ENCODE measurements around the gene IRS1. TPM values are rescaled to one million over a fixed set of nuclear protein-coding genes. Genes with fewer than 3 reads are reported as not detected.
A peak's percentile ranks its signal among the peaks of the same experiment; 100 is the strongest.
"Not testable (repeated sequence)": the region's sequence is repeated elsewhere in the genome, so short reads cannot be mapped to it uniquely, and the experiment has no call there.

IRS1 gene
- total RNA-seq (7.4 TPM), polyA plus RNA-seq (11.5 TPM)
- long read RNA-seq, donor 1 = 0 reads
- long read RNA-seq, donor 2, full-length matches to known transcripts = 19 of 19 reads
- long read RNA-seq, donor 2, partial matches to known transcripts = 0 of 19 reads
- long read RNA-seq, donor 2, other reads (novel, unspliced or antisense) = 0 of 19 reads
- long read RNA-seq, donor 3, full-length matches to known transcripts = 13 of 18 reads
- long read RNA-seq, donor 3, partial matches to known transcripts = 5 of 18 reads
- long read RNA-seq, donor 3, other reads (novel, unspliced or antisense) = 0 of 18 reads
- long read RNA-seq, donor 4, full-length matches to known transcripts = 2 of 2 reads
- long read RNA-seq, donor 4, partial matches to known transcripts = 0 of 2 reads
- long read RNA-seq, donor 4, other reads (novel, unspliced or antisense) = 0 of 2 reads
- long read RNA-seq, donor 5, full-length matches to known transcripts = 18 of 18 reads
- long read RNA-seq, donor 5, partial matches to known transcripts = 0 of 18 reads
- long read RNA-seq, donor 5, other reads (novel, unspliced or antisense) = 0 of 18 reads
- long read RNA-seq, donor 6, full-length matches to known transcripts = 4 of 4 reads
- long read RNA-seq, donor 6, partial matches to known transcripts = 0 of 4 reads
- long read RNA-seq, donor 6, other reads (novel, unspliced or antisense) = 0 of 4 reads
- long read RNA-seq, donor 7, full-length matches to known transcripts = 7 of 7 reads
- long read RNA-seq, donor 7, partial matches to known transcripts = 0 of 7 reads
- long read RNA-seq, donor 7, other reads (novel, unspliced or antisense) = 0 of 7 reads
- long read RNA-seq, donor 8 = 0 reads
- long read RNA-seq, donor 9, full-length matches to known transcripts = 8 of 8 reads
- long read RNA-seq, donor 9, partial matches to known transcripts = 0 of 8 reads
- long read RNA-seq, donor 9, other reads (novel, unspliced or antisense) = 0 of 8 reads
- long read RNA-seq, donor 10, full-length matches to known transcripts = 12 of 12 reads
- long read RNA-seq, donor 10, partial matches to known transcripts = 0 of 12 reads
- long read RNA-seq, donor 10, other reads (novel, unspliced or antisense) = 0 of 12 reads

GRCh38 chr2:226799211-226799975 lies at the start of gene IRS1:
TSS of gene IRS1 (minus strand) at chr2:226799820. CDS start at chr2:226798738, 1,082 bp downstream.
- Histone ChIP-seq H3K4me1 (ENCODE audit: control insufficient read depth in 2 of 2, insufficient read depth in 2 of 2, low read length in 2 of 2) (peaks cover 28 to 57% of the 10 kb centered on the region in 2 donors), H3K4me3 (ENCODE audit: low read length in 2 of 2) (peak within 1 kb of the TSS; percentile 87 to 88), H3K36me3 (ENCODE audit: control insufficient read depth in 2 of 2, insufficient read depth in 2 of 2, low read length in 1 of 2) (peaks cover 25 to 29% of the 10 kb centered on the region in 2 donors), H3K27me3 (ENCODE audit: control insufficient read depth in 2 of 2, insufficient read depth in 1 of 2, low read length in 1 of 2) (peaks cover 3 to 4% of the 10 kb centered on the region in 2 donors), H3K27ac (ENCODE audit: low read depth in 1 of 2, low read length in 1 of 2) (peak within 1 kb of the TSS; percentile 94 to 97), H3K9me3 (ENCODE audit: control insufficient read depth in 2 of 2, insufficient read depth in 1 of 2, low read length in 1 of 2) (peaks cover 0 to 1% of the 10 kb centered on the region in 2 donors)
- under 1% methylated on average over 82 of the region's 82 CpGs for WGBS
- DNase-seq (ENCODE audit: low read depth in 6 of 9, low spot score in 9 of 9) = peak in 7 of 9 donors; percentile 63 to 90 (median 74)

DNA sequence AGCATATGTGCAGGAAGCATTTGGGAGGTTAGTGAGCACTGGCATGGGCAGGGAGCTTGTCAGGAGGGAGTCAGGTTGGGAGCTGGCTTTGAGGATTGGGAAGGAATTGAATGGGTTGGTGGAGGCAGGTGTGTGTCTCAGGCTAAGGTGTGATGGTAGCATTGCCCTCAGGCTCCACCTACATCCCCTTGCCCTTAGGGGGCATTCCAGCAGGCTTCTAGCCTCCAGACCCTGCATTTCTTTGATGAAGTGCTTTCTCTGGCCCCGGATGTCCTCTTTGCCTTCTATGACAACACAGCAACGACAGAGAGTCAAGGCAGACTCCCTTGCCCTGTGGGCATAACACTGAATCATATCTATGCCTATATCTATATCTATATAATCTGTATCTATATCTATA lies 49.7 kb upstream of the IRS1 start:
- H3K4me1 ChIP-seq (ENCODE audit: control insufficient read depth in 2 of 2, insufficient read depth in 2 of 2, low read length in 2 of 2) = peaks cover 3 to 12% of the 10 kb centered on the region in 2 donors
- H3K9me3 ChIP-seq (ENCODE audit: control insufficient read depth in 2 of 2, insufficient read depth in 1 of 2, low read length in 1 of 2) = no peaks in the 10 kb centered on the region
- peaks cover 3 to 20% of the 10 kb centered on the region in 2 donors for H3K36me3 ChIP-seq (ENCODE audit: control insufficient read depth in 2 of 2, insufficient read depth in 2 of 2, low read length in 1 of 2)
- H3K27ac ChIP-seq (ENCODE audit: low read depth in 1 of 2, low read length in 1 of 2) = no peak overlapping the region
- no peak overlapping the region for H3K4me3 ChIP-seq (ENCODE audit: low read length in 2 of 2)
- H3K27me3 ChIP-seq (ENCODE audit: control insufficient read depth in 2 of 2, insufficient read depth in 1 of 2, low read length in 1 of 2) = no peaks in the 10 kb centered on the region
- DNase-seq (ENCODE audit: low read depth in 6 of 9, low spot score in 9 of 9) = no peak
- 98% methylated on average over 2 of the region's 2 CpGs for WGBS

GRCh38 chr2:226847511-226847910 lies 47.9 kb upstream of the IRS1 start:
- Histone ChIP-seq H3K27ac (ENCODE audit: low read depth in 1 of 2, low read length in 1 of 2) (no peak overlapping the region), H3K36me3 (ENCODE audit: control insufficient read depth in 2 of 2, insufficient read depth in 2 of 2, low read length in 1 of 2) (peaks cover 3 to 15% of the 10 kb centered on the region in 2 donors), H3K9me3 (ENCODE audit: control insufficient read depth in 2 of 2, insufficient read depth in 1 of 2, low read length in 1 of 2) (no peaks in the 10 kb centered on the region), H3K27me3 (ENCODE audit: control insufficient read depth in 2 of 2, insufficient read depth in 1 of 2, low read length in 1 of 2) (no peaks in the 10 kb centered on the region), H3K4me1 (ENCODE audit: control insufficient read depth in 2 of 2, insufficient read depth in 2 of 2, low read length in 2 of 2) (peaks cover 3 to 12% of the 10 kb centered on the region in 2 donors), H3K4me3 (ENCODE audit: low read length in 2 of 2) (no peak overlapping the region)
- 96% methylated on average over 2 of the region's 2 CpGs for WGBS
- DNase-seq (ENCODE audit: low read depth in 6 of 9, low spot score in 9 of 9) = no peak

- Histone ChIP-seq H3K9me3 (ENCODE audit: control insufficient read depth in 2 of 2, insufficient read depth in 1 of 2, low read length in 1 of 2) (no peaks in the 10 kb centered on the region), H3K27ac (ENCODE audit: low read depth in 1 of 2, low read length in 1 of 2) (no peak overlapping the region), H3K36me3 (ENCODE audit: control insufficient read depth in 2 of 2, insufficient read depth in 2 of 2, low read length in 1 of 2) (peaks cover 3 to 15% of the 10 kb centered on the region in 2 donors), H3K4me3 (ENCODE audit: low read length in 2 of 2) (no peak overlapping the region), H3K27me3 (ENCODE audit: control insufficient read depth in 2 of 2, insufficient read depth in 1 of 2, low read length in 1 of 2) (no peaks in the 10 kb centered on the region), H3K4me1 (ENCODE audit: control insufficient read depth in 2 of 2, insufficient read depth in 2 of 2, low read length in 2 of 2) (peaks cover 3 to 12% of the 10 kb centered on the region in 2 donors)
- DNase-seq (ENCODE audit: low read depth in 6 of 9, low spot score in 9 of 9) = no peak
- 88% methylated on average over 1 of the region's 1 CpG for WGBS
Measured at GRCh38 chr2:226847090-226847489, 47.5 kb upstream of the IRS1 start.

DNA sequence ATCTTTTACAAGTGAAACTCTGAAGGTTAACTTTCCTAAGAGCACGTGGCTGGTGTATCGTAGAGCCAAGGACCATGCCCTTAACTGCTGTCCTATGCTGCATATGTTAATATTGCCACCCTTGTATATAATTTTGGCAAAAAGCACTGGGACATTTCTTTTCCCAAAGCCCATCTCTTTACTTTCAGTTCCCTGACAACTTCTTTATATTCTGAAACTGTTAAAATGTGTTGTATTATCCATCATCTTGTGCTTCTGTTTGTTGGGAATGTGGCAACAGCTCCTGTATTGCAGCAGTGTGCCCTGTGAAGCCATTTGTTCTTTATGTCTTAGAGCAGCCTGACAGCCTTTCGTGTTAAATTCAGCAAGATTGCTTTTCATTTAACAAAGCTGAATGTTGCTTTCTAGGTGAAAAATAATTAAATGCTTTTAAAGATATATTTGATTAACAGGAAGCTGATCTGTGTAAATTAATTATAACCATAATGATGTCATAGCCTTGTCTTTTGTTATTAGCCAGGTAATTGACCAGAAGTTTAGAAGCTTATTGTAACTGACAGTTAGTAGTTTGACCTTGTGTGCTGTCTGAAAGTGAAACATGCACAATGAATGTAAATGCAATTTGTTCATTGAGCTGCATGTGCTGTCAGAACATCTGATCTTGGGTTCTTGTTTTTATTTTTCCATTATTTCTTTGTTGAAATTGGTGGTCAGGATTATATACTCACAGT lies 45.9 kb upstream of the IRS1 start:
- Histone ChIP-seq H3K27ac (ENCODE audit: low read depth in 1 of 2, low read length in 1 of 2) (no peak overlapping the region), H3K4me3 (ENCODE audit: low read length in 2 of 2) (no peak overlapping the region), H3K9me3 (ENCODE audit: control insufficient read depth in 2 of 2, insufficient read depth in 1 of 2, low read length in 1 of 2) (no peaks in the 10 kb centered on the region), H3K27me3 (ENCODE audit: control insufficient read depth in 2 of 2, insufficient read depth in 1 of 2, low read length in 1 of 2) (no peaks in the 10 kb centered on the region), H3K36me3 (ENCODE audit: control insufficient read depth in 2 of 2, insufficient read depth in 2 of 2, low read length in 1 of 2) (peaks cover 3 to 16% of the 10 kb centered on the region in 2 donors), H3K4me1 (ENCODE audit: control insufficient read depth in 2 of 2, insufficient read depth in 2 of 2, low read length in 2 of 2) (peaks cover 3 to 17% of the 10 kb centered on the region in 2 donors)
- 94% methylated on average over 3 of the region's 3 CpGs for WGBS
- no peak for DNase-seq (ENCODE audit: low read depth in 6 of 9, low spot score in 9 of 9)

- not testable (repeated sequence) for H3K27ac ChIP-seq (ENCODE audit: low read depth in 1 of 2, low read length in 1 of 2); H3K9me3 ChIP-seq (ENCODE audit: control insufficient read depth in 2 of 2, insufficient read depth in 1 of 2, low read length in 1 of 2); H3K4me3 ChIP-seq (ENCODE audit: low read length in 2 of 2); H3K36me3 ChIP-seq (ENCODE audit: control insufficient read depth in 2 of 2, insufficient read depth in 2 of 2, low read length in 1 of 2); DNase-seq (ENCODE audit: low read depth in 6 of 9, low spot score in 9 of 9); H3K27me3 ChIP-seq (ENCODE audit: control insufficient read depth in 2 of 2, insufficient read depth in 1 of 2, low read length in 1 of 2)
- H3K4me1 ChIP-seq (ENCODE audit: control insufficient read depth in 2 of 2, insufficient read depth in 2 of 2, low read length in 2 of 2) = peaks cover 23 to 35% of the 10 kb centered on the region in 2 donors
- 99% methylated on average over 1 of the region's 1 CpG for WGBS
Measured at GRCh38 chr2:226843001-226843400, 43.4 kb upstream of the IRS1 start.

- peaks cover 30 to 37% of the 10 kb centered on the region in 2 donors for H3K4me1 ChIP-seq (ENCODE audit: control insufficient read depth in 2 of 2, insufficient read depth in 2 of 2, low read length in 2 of 2)
- no peaks in the 10 kb centered on the region for H3K27me3 ChIP-seq (ENCODE audit: control insufficient read depth in 2 of 2, insufficient read depth in 1 of 2, low read length in 1 of 2)
- H3K36me3 ChIP-seq (ENCODE audit: control insufficient read depth in 2 of 2, insufficient read depth in 2 of 2, low read length in 1 of 2) = peaks cover 0 to 2% of the 10 kb centered on the region in 2 donors
- H3K9me3 ChIP-seq (ENCODE audit: control insufficient read depth in 2 of 2, insufficient read depth in 1 of 2, low read length in 1 of 2) = no peaks in the 10 kb centered on the region
- H3K27ac ChIP-seq (ENCODE audit: low read depth in 1 of 2, low read length in 1 of 2) = peak overlapping the region in 1 of 2 donors; percentile 32
- 98% methylated on average over 2 of the region's 2 CpGs for WGBS
- peak in 3 of 9 donors; percentile 54 to 78 (median 56) for DNase-seq (ENCODE audit: low read depth in 6 of 9, low spot score in 9 of 9)
- H3K4me3 ChIP-seq (ENCODE audit: low read length in 2 of 2) = no peak overlapping the region
Measured at GRCh38 chr2:226839951-226840350, 40.3 kb upstream of the IRS1 start.

GRCh38 chr2:226839161-226839560 lies 39.5 kb upstream of the IRS1 start:
- H3K4me1 ChIP-seq (ENCODE audit: control insufficient read depth in 2 of 2, insufficient read depth in 2 of 2, low read length in 2 of 2) = peaks cover 30 to 37% of the 10 kb centered on the region in 2 donors
- no peaks in the 10 kb centered on the region for H3K9me3 ChIP-seq (ENCODE audit: control insufficient read depth in 2 of 2, insufficient read depth in 1 of 2, low read length in 1 of 2)
- H3K4me3 ChIP-seq (ENCODE audit: low read length in 2 of 2) = no peak overlapping the region
- 96% methylated on average over 10 of the region's 10 CpGs for WGBS
- peak overlapping the region in 1 of 2 donors; percentile 99 for H3K27ac ChIP-seq (ENCODE audit: low read depth in 1 of 2, low read length in 1 of 2)
- no peak for DNase-seq (ENCODE audit: low read depth in 6 of 9, low spot score in 9 of 9)
- H3K36me3 ChIP-seq (ENCODE audit: control insufficient read depth in 2 of 2, insufficient read depth in 2 of 2, low read length in 1 of 2) = peaks cover 0 to 2% of the 10 kb centered on the region in 2 donors
- H3K27me3 ChIP-seq (ENCODE audit: control insufficient read depth in 2 of 2, insufficient read depth in 1 of 2, low read length in 1 of 2) = no peaks in the 10 kb centered on the region
